HCT116 (cell line): ENCODE data around the gene MARVELD3.
"Not testable (repeated sequence)": the region's sequence is repeated elsewhere in the genome, so short reads cannot be mapped to it uniquely, and the experiment has no call there.

Experiments used
- EZH2phosphoT487 ChIP-seq: fragments of 200-600 bp; IDR thresholded peaks from 2 replicates; pipeline ENCODE4 v1.6.1; 2018; ENCODE audit warnings: antibody characterized with exemption, borderline replicate concordance
- POLR2A ChIP-seq: IDR thresholded peaks from 2 replicates; pipeline ENCODE4 v1.7.0; 2011; ENCODE audit warnings: borderline replicate concordance; ENCODE audit not compliant: insufficient read depth, insufficient read length; ENCODE audit errors: extremely low read depth
- SIN3A ChIP-seq: IDR thresholded peaks from 2 replicates; pipeline ENCODE4 v1.6.1; 2012; ENCODE audit warnings: low read depth

DNA sequence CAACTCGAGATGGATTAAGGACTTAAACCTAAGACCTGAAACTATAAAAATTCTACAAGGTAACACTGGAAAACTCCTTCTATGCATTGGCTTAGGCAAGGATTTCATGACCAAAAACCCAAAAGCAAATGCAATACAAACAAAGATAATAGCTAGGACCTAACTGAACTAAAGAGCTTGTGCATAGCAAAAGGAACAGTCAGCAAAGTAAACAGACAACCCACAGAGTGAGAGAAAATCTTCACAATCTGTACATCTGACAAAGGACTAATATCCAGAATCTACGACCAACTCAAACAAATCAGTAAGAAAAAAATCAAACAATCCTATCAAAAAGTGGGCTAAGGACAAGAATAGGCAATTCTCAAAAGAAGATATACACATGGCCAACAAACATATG is 27.6 kb upstream of the MARVELD3 start:
- not testable (repeated sequence) for TF ChIP-seq SIN3A, EZH2phosphoT487, POLR2A
